Measurements from ENCODE around the gene GJC1.
"Not testable (repeated sequence)": the region's sequence is repeated elsewhere in the genome, so short reads cannot be mapped to it uniquely, and the experiment has no call there.

The GJC1 gene

DNA sequence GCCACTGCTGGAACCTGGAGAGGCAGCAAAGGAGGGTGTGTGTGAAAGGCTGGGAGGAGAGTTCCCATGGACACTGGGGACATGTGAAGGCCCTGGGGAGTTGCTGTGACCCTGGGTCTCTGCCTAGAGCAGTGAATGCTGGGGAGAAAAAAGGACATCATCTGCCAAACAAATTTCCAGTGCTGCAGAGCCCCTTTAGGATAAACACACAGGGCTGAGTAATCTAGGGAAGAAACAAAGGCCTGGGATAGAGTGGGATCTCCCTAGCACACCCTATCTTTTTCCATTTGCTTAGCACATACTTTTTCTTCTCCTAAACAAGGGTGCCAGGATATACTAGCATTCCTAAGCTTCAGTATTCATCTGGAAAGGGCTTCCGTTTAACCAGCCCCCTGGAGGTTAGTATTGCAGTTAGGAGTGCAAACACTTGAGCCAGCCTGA is 14.3 kb upstream of the GJC1 start:
- DNase-seq (ENCODE audit: low read depth), result no peak

DNA sequence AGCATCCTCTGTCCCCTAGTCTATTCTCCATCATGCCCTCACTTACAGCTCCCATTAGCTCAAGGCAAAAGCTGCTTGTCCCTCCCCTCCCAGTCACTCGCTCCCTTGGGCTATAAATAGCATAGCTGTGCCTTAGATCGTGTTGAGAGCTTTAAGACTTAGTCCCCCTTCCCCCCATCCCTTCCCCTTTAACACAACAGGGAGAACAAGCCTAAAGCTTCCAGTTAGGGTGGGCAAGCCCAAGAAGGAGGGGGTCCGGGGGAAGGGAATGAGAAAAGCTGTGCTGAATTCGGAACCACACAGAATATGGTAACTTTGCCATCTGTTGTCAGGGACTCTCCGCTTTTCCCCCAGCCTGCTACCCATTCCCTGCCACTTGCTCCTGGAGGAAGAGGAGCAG is 12.7 kb upstream of the GJC1 start:
- DNase-seq (ENCODE audit: low read depth), result no peak

DNA sequence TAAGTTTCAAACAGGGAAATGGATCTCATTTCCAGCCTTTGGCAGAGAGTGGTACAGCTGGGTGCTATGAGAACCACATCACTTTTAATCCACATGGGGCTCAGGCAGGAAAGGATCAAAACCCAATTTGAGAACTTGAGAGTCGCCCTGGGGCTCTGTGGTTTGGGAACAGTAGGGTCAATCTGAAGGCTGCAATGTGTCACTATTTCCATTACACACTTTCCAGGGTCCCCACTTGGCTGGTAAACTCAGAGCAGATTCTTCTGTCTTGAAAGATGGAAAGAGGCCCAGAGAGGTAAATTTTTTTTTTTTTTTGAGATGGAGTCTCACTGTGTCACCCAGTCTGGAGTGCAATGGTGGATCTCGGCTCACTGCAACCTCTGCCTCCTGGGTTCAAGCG is 10.8 kb upstream of the GJC1 start:
- DNase-seq (ENCODE audit: low read depth), result no peak

GRCh38 chr17:44840274-44840673 is 10.2 kb upstream of the GJC1 start:
- DNase-seq (ENCODE audit: low read depth), result no peak

- no peak for DNase-seq (ENCODE audit: low read depth)
Measured at GRCh38 chr17:44837196-44837595, 7.1 kb upstream of the GJC1 start.

DNA sequence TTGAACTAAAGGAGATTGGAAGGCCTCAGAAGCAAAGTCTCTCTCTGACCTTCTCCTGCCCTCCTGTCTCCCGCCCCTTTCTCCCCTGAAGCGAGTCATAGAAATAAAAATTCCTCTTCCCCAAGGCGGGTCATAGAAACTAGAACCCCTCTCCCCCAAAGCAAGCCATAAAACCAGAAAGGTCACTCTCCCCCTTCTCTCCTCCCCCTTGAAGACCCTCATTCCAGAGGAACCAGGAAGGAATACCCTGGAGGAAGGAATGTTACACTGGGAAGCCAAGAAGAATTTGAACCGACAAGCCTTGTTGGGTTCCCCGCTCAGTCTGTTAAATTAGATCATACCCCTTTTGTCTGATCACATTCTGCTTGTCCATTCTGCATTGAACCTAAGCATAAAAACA is 2.7 kb upstream of the GJC1 start:
- DNase-seq (ENCODE audit: low read depth), result no peak

GRCh38 chr17:44831371-44831770 is 1.3 kb upstream of the GJC1 start:
- DNase-seq (ENCODE audit: low read depth), result no peak

DNA sequence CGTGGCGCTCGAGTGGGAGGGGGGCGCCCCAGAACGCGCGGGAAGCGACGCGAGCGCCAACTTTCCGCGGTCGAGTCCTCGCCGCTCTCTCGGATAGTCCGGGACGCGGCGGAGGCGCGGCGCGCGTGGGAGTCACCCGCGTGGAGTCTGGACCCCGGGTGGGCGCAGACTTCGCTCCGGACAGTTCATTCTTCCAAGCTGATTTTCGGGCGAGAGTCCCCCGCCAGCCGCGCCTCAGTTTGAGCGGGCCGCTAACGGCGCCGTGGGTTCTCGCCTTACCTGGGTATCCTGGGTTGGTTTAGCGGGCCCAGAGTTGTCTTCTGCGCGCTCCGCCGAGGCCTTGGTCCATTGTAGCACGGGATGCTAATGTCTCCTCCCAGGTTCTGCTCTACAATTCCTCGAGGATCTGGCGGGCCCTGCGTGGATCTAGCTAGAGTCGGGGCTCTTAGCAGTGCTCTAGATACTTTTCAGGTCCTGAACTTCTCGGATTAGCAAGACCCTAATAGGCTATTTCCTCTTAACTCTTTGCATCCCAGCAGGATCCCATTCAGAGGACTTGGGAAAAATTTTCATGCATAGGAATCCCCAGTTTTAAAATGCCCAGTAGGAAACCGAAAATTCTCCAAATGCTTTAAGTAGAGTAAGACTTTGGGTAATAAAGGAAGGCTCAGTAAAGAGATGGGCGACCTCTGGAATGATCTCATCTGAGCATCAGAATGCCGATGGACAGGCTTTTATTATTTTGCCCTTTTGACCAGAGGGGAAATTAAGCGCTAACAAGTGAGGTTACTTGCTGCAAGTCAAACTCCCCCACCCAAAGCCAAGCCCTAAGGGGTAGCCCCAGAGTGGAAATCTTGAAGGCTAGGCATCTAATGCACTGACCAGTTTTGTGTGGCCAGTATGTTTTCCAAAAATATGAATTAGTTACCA is 537 bp upstream of the GJC1 start:
- no peak for DNase-seq (ENCODE audit: low read depth)

- DNase-seq (ENCODE audit: low read depth), result no peak
Measured at GRCh38 chr17:44828919-44829522, 1.1 kb downstream of the GJC1 start.

GRCh38 chr17:44827863-44828262 is 2.2 kb downstream of the GJC1 start:
- DNase-seq (ENCODE audit: low read depth), result no peak

- DNase-seq (ENCODE audit: low read depth), result no peak
Measured at GRCh38 chr17:44826123-44826790, 3.8 kb downstream of the GJC1 start.

GRCh38 chr17:44825236-44825635 is 4.9 kb downstream of the GJC1 start:
- DNase-seq (ENCODE audit: low read depth), result not testable (repeated sequence)

- no peak for DNase-seq (ENCODE audit: low read depth)
Measured at GRCh38 chr17:44820631-44821212, 9.4 kb downstream of the GJC1 start.

DNA sequence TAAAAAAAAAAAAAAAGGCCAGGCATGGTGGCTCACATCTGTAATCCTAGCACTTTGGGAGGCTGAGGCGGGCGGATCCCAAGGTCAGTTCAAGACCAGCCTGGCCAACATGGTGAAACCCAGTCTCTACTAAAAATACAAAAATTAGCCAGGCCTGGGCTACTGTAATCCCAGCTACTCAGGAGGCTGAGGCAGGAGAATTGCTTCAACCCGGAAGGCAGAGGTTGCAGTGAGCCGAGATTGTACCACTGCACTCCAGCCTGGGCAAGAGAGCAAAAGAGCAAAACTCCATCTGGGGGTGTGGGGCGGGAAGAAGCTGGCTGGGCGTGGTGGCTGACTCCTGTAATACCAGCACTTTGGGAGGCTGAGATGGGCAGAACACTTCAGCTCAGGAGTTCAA is 11.6 kb downstream of the GJC1 start:
- not testable (repeated sequence) for DNase-seq (ENCODE audit: low read depth)

- no peak for DNase-seq (ENCODE audit: low read depth)
Measured at GRCh38 chr17:44812263-44812662, 17.8 kb downstream of the GJC1 start.

DNA sequence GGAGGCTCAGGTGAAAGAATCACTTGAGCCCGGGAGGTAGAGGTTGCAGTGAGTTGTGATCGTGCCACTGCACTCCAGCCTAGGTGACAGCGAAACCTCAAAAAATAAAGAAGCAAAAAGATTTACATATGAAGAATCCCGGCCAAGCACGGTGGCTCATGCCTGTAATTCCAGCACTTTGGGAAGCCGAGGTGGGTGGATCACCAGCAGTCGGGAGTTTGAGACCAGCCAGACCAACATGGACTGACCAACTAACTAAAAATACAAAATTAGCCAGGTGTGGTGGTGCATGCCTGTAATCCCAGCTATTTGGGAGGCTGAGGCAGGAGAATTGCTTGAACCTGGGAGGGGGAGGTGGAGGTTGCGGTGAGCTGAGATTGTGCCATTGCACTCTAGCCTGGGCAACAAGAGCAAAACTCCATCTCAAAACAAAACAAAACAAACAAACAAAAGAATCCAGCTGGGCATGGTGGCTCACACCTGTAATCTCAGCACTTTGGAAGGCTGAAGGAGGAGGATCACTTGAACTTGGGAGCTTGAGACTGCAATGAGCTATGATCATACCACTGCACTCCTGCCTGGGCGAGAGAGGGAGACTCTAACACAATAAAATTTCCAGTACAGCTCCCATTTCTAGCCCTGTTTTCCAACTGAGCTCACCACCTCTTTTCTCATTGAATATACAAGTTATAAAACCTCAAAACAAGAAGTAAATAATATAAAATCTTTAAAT is 21.3 kb downstream of the GJC1 start:
- DNase-seq (ENCODE audit: low read depth), result not testable (repeated sequence)

- no peak for DNase-seq (ENCODE audit: low read depth)
Measured at GRCh38 chr17:44808156-44808555, 21.9 kb downstream of the GJC1 start.

DNA sequence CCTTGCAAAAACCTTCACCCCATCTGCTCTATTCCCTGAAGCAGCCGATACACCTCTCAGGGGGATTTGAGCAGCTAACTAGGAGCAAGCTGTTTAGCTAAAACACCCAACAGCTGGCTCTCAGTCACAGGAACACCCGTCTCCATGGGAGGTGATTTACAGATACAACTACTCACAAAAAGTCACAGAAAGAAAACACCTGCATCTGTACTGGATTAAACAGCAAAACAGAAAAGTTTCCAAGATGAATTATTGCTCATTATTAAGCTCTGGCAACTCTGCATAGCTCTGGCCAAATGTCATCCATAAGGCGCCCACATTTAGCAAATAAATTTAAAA is 22.3 kb downstream of the GJC1 start:
- no peak for DNase-seq (ENCODE audit: low read depth)

DNA sequence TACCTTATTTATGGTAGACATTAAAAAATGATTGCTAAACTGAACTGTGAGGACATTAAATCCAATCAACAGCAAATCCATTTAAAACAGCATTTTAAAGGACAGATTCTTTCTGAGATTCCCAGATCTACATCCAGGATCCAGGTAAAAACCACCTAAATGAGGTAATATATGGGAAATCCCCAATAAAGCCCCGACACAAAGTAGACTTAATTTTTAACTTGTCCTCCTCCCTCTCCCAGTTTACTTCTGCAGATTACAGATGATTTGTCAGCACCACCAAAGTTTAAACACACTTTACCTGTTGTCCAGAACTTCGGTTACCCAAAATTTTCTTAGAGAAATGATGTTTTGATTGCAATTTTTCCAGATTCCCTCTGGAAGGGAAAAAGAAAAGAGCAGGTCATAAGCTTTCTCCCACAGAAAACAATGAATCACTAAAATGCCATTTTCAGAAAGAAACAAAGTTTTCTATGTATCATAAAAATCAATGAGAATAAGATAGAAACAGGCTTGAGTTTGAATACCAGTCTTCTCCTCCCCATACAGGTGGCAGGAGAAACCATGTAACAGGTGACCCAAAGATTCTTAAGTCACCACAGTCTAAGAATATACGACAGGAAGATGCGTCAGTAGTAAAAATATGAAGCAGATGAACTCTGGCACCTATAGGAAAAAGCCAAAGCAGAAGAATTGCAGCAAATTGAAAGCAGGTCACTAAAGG is 22.8 kb downstream of the GJC1 start:
- DNase-seq (ENCODE audit: low read depth), result no peak

DNA sequence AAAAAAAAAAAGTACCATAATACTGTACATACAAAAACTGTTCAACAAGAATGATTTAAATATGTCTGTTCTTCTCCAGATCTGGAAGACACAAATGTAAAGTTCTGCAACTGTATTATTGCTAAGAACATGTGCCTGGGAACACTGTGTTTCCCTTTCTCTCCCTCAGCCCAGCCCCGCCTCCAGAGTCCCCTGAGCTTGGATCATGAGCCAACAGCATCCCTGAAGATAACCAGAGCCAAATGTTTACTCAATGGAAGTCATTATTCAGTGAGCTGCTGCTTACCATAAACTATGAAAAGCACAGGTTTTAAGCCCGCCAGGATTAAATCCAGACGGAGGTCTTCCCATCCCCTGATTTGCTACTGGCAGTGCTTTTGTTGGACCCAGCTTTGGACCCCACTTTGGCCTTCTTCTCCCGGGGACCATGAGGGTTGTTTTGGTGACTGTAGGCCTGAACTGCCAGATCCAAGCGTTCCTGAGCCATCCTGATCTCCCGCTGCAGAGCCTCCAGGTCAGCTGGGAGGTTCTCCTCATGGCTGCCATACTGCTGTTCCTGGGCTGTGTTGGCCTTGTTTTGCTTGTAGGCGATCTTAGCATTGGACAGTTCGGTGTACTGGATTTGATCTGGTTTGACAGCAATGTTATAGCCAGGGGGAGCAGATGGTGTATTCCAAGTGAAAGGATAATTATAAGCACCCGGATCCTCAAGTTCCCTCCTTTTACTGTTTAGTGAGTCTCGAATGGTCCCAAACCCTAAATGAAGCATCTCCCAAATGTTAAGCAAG is 25.6 kb downstream of the GJC1 start:
- no peak for DNase-seq (ENCODE audit: low read depth)

DNA sequence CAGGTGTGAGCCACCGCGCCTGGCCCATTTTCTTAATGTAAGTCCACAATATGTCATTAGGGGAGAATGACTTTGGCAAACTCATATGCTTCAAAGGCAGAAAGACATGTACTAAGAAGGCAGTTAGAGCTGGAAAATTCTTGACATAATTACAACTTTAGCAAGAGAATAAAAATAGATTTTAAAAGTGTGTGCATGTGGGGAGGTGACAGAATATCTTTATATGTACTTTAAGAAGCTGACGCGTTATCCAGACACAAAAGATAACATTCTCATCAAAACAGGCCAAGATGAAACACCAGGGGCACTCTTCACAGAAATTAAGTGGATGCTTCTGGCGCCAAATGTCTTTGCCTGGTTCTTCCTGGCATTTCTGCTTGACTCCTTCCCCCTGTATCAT is 28.2 kb downstream of the GJC1 start:
- no peak for DNase-seq (ENCODE audit: low read depth)
